HG02885 (cell line): ENCODE measurements around the gene SETD1B.

Experiments
- ATAC-seq: cut with Tn5 transposase; IDR thresholded peaks from one replicate; pipeline ENCODE4 v1.9.1; 2021; ENCODE audit warnings: mild to moderate bottlenecking; ENCODE audit not compliant: unreplicated experiment, poor library complexity

SETD1B gene

DNA sequence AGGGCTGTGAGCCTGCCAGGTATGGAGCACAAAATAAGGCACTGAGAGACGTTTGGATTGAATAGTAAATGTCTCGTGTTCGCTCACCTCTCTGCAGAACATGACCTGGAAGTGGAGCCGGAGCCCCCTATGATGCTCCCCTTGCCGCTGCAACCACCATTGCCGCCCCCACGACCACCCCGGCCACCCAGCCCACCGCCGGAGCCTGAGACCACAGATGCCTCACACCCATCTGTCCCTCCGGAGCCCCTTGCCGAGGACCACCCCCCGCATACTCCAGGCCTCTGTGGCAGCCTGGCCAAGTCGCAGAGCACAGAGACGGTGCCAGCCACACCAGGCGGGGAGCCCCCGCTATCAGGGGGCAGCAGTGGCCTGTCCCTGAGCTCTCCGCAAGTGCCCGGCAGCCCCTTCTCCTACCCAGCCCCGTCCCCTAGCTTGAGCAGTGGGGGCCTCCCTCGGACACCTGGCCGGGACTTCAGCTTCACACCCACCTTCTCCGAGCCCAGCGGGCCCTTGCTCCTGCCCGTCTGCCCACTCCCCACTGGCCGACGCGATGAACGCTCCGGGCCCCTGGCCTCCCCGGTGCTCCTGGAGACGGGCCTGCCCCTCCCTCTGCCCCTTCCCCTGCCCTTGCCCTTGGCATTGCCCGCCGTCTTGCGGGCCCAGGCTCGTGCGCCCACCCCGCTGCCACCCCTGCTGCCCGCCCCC, 18.7 kb downstream of the SETD1B start:
- no peak for ATAC-seq

DNA sequence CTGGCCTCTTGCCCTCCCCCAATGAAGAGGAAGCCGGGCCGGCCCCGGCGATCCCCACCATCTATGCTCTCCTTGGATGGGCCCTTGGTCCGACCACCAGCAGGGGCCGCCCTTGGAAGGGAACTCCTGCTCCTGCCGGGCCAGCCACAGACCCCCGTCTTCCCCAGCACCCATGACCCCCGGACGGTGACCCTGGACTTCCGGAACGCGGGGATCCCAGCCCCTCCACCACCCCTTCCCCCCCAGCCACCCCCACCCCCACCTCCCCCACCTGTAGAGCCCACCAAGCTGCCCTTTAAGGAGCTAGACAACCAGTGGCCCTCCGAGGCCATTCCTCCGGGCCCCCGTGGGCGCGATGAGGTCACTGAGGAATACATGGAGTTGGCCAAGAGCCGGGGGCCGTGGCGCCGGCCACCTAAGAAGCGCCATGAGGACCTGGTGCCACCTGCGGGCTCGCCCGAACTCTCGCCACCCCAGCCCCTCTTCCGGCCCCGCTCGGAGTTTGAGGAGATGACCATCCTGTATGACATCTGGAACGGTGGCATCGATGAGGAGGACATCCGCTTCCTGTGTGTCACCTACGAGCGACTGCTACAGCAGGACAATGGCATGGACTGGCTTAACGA, 19.4 kb downstream of the SETD1B start:
- ATAC-seq: no peak

DNA sequence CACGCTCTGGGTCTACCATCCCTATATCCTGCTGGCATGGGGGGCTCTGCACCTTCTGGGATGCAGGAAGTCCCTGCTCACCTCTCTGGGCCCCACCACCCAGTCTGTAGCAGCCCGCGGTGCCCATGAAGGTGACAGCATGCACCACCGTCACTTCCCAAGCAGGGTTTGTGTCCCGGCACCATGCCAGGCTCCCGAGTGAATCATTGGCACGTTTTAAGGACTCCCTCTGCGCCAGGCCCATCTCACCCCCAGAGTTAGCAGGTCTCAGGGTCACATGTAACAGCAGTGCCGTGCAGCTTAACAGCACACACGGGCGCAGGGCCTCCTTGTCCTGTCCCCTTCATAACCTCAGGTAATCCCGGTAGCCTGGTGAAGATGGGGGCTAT, 19.9 kb downstream of the SETD1B start:
- ATAC-seq: no peak

DNA sequence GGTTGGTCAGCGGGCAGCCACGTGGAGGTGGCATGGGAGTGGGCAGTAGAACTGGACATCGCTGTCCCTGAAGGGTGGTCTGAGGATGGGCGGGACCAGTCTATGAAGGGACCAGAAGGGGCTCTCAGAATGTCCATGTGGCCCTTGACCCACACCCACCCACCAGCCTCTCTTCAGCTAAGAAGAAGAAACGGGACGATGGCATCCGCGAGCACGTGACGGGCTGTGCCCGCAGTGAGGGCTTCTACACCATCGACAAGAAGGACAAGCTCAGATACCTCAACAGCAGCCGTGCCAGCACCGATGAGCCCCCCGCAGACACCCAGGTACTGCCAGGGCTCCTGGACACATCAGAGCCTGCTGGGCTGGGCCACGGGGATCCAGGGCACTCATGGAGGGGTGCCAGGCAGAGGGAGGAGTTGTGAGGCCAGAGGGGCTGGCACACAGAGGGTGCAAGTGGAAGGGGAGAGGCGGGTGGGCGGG, 21.3 kb downstream of the SETD1B start:
- ATAC-seq: no peak

DNA sequence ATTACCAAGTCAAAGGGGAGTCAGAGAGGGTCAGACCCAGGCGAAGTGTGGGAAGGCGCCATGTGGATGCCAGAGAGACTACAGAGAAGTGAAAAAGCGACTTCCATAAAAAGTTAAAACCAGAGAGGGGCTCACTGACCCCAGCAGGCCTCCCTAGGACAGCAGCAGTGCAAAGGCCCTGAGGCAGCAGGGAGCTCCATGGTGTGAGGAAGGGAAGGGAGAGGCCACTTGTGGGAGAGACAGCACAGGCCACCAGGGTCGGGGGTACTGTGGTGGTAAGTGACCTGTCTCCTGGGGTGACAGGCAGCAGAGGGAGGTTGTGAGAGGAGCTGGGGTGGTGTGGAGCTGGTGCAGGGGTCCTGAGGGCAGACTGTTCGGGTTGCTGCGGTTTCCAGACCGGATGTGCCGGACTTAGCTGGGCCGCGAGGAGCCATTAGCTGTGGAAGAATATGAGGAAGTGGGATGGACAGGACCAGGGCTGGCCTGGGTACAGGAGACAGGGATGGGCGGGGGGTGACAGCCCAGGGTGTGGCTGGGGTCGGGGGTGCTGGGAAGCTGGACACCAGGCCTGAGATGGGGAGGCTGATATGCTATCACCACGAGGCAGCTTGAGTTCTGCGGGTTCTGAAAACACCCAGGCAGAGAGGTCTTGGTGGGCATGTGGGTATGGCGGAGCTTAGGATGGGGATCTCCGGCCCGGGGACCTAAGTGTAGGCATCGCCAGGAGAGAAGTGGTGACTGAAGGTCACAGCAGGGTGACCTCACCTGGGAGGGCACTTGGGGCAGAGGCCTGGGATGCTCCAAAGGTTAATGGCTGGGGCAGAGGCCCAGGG, 22.7 kb downstream of the SETD1B start:
- no peak for ATAC-seq

DNA sequence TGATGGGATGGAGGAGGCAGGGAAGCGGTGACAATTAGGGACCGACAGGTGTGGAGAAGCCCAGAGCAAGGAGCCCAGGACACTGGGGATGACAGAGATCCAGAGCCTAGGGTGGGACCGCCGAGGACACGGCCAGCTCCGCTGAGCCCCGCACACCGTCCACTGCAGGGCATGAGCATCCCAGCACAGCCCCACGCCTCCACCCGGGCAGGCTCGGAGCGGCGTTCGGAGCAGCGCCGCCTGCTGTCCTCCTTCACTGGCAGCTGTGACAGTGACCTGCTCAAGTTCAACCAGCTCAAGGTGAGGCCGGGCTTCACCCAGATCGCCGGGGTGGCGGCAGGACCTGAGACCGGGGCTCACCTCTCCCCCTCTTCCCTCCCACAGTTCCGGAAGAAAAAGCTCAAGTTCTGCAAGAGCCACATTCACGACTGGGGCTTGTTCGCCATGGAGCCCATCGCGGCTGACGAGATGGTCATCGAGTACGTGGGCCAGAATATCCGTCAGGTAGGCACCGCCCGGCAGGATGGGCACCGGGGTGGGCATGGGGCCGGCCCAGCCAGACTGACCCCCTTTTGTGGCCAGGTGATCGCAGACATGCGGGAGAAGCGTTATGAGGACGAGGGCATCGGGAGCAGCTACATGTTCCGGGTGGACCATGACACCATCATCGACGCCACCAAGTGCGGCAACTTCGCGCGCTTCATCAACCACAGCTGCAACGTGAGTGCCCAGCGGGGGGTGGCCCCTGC, 23.7 kb downstream of the SETD1B start:
- no peak for ATAC-seq

DNA sequence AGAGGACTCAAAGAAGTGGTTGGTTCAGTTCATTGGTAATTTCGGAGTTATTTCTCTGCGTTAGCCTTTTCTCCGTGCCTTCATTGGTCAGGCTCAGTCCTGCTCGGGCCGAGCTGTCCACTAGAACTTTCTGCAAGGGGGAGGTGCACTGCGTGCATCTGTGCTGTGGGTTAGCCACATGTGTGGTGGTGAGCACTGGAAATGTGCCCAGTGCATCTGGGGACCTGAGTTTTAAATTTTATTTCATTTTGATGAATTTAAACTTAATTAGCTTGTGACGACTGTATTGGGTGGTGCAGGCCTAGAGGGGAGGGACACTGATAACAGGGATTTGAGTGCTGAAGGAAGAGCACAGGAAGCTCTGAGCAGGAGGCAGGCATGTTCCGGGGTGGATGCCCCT, 24.5 kb downstream of the SETD1B start:
- no peak for ATAC-seq

DNA sequence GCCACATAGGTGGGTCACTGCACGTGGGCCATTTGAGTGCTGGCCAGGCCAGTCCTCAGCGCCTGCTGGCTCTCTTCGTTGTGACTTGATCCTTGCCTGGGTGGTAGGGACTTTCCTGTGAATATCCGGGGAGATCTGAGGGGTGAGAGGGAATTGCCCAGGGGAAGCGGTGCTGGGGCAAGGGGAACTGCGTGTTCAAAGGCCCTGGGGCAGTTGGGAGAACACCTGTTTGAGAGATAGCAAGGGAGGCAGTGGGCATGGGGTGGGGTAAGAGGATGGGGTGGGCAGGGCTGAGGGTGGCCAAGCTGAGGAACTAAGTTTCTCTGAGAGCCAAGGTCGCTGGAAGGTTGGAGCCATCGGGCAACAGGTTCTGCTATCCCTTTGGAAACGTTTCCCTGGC, 25.0 kb downstream of the SETD1B start:
- ATAC-seq: no peak

DNA sequence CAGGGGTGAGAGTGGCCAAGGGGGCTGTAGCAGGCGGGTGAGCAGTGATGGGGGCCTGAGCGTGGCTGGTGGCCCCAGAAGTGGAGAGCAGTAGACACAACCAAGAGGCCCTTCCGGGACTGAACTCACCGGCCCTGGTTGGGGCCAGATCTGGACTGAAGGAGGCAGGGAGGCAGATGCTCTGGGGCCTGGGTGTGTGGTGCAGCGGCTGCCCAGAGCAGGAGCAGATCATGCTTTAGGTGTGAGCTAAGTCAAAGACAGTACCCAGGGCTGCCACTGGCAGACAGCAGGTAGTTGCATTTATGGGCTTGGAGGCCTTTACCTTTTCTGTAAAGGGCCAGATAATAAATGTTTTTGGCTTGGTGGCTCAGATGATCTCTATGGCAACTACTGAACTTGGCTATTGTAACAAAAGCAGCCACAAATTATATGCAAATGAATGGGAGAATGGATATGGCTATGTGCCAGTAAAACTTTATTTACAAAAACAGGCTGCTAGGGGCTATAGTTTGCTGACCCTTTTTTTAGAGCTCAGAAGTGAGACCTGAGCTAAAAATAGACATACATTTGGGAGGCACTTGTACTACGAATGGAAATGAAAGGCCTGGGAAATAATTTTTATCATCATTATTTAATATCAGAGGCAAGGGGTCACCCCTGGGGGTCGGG, 25.6 kb downstream of the SETD1B start:
- no peak for ATAC-seq

DNA sequence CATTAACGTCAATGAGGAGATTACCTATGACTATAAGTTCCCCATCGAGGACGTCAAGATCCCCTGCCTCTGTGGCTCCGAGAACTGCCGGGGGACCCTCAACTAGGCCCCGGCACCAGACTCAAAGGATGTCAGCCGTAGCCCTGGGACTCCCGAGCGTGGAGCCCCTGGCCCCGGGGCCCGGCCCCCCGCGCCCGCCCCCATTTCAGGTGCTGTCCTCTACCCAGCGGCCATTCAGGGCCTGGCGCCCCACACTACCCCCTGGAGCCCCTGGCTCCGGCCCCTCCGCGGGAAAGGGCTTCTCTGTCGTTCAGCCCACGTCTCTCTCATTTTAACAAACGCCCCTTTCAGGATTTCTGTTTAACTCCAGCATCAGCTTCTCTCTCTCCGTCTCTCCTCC, 26.3 kb downstream of the SETD1B start:
- no peak for ATAC-seq

DNA sequence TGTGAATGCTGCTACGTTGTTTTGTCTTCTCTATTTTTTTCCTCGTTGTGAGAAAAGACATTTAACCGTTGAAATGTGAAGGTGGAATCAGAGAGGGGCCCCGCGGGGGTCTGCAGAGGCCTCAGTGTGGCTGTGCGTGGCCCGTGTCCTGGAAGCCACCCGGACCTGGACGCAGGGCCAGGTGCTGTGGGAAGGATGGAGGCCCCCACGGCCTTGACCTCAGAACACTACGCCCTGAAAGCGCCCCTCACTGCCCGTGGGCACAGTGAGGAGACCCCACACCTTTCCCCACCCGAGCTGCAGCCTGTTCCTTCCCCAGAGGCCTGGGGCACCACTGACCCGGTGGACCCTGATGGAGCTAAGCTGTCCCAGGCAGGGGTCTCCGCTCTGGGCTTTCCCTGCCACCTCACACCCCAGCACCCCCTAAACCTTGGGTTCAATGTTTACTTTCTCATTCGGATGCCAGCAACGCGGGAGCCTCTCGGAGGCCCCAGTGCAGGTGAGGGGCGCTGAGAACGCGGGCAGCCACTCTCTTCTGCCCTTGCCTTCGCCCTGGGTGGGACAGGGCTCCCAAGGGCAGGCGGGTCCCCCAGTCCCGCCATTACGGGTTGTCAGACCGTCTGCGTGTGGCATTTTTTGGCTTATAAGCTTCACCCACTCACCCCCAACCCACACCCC, 26.9 kb downstream of the SETD1B start:
- no peak for ATAC-seq

DNA sequence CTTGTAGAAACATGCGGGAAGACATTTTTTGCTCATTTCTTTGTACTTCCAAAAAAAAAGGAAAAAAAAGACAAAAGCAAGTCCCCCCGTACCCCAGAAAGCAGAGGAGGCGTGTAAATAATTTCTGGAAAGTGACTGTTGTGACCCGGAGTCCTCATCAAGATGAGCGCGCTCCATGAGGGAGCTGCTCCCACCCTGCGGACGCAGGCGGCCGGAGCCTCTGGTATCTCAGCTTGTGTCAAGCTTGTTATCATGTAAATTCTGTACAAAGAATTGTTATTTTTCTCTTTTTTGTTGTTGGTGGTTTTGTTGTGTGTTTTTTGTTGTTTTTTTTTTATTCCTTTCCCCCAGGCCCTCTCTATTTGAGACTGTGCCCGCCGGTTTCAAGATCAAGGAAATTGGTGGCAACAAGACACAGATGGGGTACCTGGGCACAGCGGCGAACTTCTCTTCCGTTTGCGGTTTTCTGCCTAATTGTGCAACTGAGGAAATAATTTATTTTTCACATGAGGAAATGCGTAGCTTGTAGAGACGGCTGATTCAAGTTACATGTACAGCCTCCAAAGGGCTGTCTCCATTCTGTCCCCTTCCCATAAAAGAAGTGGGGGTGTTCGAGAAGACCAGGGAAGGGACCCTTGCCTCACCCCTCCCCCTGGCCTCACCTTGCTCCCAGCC, 27.9 kb downstream of the SETD1B start:
- ATAC-seq: no peak

DNA sequence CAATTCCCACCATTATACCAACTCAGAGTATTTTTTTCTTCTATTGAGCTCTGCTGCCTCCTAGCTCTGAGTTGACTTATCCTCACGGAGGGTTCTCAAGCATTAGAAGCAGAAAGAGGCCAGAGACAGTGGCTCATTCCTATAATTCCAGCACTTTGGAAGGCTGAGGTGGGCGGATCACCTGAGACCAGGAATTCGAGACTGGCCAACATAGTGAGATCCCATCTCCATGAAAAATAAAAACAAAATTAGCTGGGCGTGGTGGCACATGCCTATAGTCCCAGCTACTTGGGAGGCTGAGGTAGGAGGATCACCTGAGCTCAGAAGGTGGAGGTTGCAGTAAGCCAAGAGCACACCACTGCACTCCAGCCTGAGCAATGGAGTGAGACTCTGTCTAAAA, 33.9 kb downstream of the SETD1B start:
- ATAC-seq: no peak

DNA sequence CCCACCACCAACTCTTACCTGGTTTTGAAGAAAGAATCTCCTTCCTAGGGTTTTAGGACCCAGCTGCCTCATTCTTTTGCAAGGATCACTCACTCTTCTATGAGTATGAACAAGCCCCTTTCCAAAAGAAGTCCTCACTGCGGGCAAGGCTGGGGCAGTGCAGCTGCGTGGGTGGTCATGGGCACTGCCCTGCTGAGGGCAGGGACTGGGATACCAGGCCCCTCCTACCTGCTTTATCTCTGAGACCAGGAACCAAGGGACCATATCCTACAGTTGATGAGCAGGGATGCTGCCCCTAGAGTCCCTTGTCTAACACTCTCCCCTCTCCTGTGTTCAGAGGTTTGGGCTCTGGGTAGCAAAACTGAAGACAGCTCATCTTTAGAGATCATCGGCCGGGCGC, 34.3 kb downstream of the SETD1B start:
- ATAC-seq: no peak

DNA sequence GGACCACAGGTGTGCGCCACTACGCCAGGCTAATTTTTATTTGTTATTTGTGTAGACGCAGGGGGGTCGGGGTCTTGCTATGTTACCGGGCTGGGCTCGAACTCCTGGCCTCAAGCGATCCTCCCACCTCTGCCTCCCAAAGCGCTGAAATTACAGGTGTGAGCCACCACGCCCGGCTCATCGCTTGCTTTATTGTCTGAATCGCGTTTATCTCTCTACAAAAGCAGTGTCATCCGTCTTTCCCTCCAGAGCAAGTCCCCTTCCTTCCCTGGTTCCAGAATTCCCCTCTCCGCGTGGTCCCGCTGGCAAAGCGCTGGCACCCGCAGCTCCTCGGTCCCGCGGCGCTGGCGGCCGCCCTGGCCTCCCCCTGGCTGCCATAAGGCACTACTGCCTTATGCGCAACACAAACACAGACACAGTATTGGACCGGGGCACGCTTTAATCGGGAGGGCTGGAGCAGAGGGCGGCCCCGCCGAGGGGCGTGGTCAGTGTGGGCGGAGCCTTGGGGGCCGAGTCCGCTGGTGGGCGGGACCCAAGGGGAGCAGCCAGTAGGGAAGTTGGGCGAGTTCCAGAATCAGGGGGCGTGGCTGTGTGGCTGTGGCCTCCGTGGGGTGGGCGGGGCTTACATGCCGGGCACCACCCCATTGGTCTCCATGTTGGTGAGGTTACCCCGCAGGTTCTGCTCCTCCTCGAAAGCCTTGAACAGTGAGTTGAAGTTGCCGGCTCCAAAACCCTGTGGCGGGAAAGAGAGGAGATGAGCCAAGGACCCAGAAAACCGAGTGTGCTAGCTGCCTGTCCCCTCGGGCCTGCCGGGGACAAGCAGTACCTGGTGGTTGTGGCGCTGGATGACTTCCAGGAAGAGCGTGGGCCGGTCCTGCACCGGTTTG, 35.5 kb downstream of the SETD1B start:
- ATAC-seq: peak; percentile 95

DNA sequence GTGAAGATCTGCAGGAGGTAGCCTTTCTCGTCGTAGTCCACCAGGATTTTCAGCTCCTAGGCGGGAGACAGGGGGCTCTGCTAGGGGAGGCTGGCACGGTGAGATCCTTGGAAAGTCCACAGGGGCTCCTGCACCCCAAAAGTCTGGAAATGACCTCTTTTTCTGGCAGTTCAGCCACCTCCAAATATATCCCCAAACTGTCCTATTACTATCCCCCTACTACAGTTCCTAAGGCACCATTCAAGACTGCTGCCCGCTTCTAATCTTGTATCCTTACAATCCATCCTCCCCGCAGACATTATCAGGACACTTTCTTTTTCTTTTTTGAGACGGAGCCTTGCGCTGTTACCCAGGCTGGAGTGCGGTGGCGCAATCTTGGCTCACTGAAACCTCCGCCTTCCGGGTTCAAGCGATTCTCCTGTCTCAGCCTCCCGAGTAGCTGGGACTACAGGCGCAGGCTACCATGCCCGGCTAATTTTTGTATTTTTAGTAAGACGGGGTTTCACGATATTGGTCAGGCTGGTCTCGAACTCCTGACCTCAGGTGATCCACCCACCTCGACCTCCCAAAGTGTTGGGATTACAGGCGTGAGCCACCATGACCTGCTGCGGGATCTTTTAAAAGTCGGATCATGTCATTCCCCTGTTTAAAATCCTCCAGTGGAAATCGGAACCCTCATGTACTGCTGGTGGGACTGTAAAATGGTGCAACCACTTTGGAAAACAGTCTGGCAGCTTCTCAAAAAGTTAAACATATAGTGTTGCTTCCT, 36.4 kb downstream of the SETD1B start:
- no peak for ATAC-seq

DNA sequence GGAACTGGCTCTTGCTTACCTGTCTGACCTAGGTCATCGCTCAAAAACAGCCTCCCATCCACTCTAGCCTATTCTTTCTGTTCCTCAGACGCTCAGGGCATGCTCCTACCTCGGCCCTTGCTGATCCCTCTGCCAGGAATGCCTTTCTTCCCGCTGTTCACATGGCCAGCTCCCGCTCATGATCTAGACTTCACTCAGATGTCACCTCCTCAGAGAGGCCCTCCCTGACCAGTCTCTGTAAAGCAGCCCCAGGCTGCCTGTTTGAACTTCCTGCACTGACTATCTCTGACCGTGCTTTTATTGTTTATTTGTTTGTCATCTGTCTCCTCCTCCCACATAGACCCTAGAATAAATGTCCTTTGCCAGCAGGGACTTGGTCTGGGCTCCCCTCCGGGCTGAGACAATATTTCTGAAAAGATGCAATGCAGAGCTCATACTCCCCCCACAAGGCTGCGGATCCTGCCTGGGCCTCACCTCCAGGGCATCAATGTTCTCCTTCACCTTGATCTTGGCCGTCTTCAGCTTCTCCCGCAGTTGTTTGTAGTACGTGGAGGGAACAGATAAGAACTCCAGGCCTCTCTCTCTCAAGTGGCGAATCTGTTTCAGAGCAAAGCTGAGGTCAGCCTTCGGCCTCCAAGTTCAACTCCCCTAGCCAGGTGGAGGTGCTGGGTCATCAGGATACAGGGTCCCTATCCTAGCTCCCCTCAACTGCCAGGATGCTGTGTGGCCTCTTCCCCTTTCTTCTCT, 39.6 kb downstream of the SETD1B start:
- no peak for ATAC-seq
